SU-DHL-6 (cell line): ENCODE results near the gene GABBR2.

Experiments
- H2AFZ ChIP-seq: fragments of 200-600 bp; sonication (generic); 2 replicates; pipeline ENCODE4 v1.6.1; 2014; ENCODE audit warnings: low read depth, mild to moderate bottlenecking, moderate library complexity, mixed read lengths, antibody characterized with exemption, low read length; ENCODE audit not compliant: severe bottlenecking
- H3F3A ChIP-seq: fragments of 200-600 bp; shearing (Covaris generic); 2 replicates; pipeline ENCODE4 v1.6.0; 2016; ENCODE audit warnings: antibody characterized with exemption, mild to moderate bottlenecking; ENCODE audit not compliant: insufficient read depth
- H3K27ac ChIP-seq: fragments of 200-600 bp; sonication (generic); 2 replicates; pipeline ENCODE4 v1.5.1; 2016; ENCODE audit warnings: low read depth, mild to moderate bottlenecking, low read length, moderate library complexity, mixed read lengths
- H3K27me3 ChIP-seq: fragments of 200-600 bp; sonication (generic), shearing (Covaris generic); 2 replicates; pipeline ENCODE4 v1.6.0; 2014; ENCODE audit warnings: mild to moderate bottlenecking, low read length
- H3K36me3 ChIP-seq: fragments of 200-600 bp; sonication (generic); 2 replicates; pipeline ENCODE4 v1.6.1; 2014; ENCODE audit warnings: mild to moderate bottlenecking, low read length, mixed read lengths
- H3K4me2 ChIP-seq: fragments of 300-600, 200-600 bp; shearing (Covaris generic), sonication (generic); 2 replicates; pipeline ENCODE4 v1.6.0; 2014; ENCODE audit warnings: low read length, low read depth, mild to moderate bottlenecking; ENCODE audit not compliant: poor library complexity, severe bottlenecking
- H3K4me3 ChIP-seq: fragments of 200-600 bp; sonication (generic); 2 replicates; pipeline ENCODE4 v1.5.1; 2014; ENCODE audit warnings: antibody characterized with exemption, low read length, mild to moderate bottlenecking, mixed read lengths; ENCODE audit not compliant: insufficient read depth, poor library complexity, severe bottlenecking
- H3K79me2 ChIP-seq: fragments of 200-600 bp; sonication (generic); 2 replicates; pipeline ENCODE4 v1.6.1; 2014; ENCODE audit warnings: mild to moderate bottlenecking, low read length, moderate library complexity; ENCODE audit not compliant: insufficient read depth
- H3K9ac ChIP-seq: fragments of 200-600 bp; sonication (generic); 2 replicates; pipeline ENCODE4 v1.7.0; 2014; ENCODE audit warnings: mild to moderate bottlenecking, low read length
- H3K9me2 ChIP-seq: fragments of 200-600 bp; sonication (generic); replicated peaks from 2 replicates; pipeline ENCODE4 v1.6.1; 2014; ENCODE audit warnings: low read length; ENCODE audit not compliant: insufficient read depth
- H3K9me3 ChIP-seq: fragments of 200-600 bp; sonication (generic); 2 replicates; pipeline ENCODE4 v1.6.1; 2014; ENCODE audit warnings: low read length, mixed read lengths; ENCODE audit not compliant: insufficient read depth
- H4K20me1 ChIP-seq: fragments of 200-600 bp; sonication (generic); 2 replicates; pipeline ENCODE4 v1.6.1; 2014; ENCODE audit warnings: low read depth, mild to moderate bottlenecking, antibody characterized with exemption, low read length, moderate library complexity, mixed read lengths
- EZH2phosphoT487 ChIP-seq: fragments of 200-600 bp; sonication (generic), shearing (Covaris generic); conservative IDR thresholded peaks from 2 replicates; pipeline ENCODE4 v1.6.1; 2018; ENCODE audit warnings: mild to moderate bottlenecking, antibody characterized with exemption, low read length, moderate library complexity, mixed read lengths
- TF ChIP-seq, protein P1 (sequence below): fragments of 200-600 bp; sonication (generic); IDR thresholded peaks from one replicate; pipeline ENCODE4 v1.5.1; 2017; ENCODE audit warnings: antibody characterized with exemption, mild to moderate bottlenecking, low read length, moderate library complexity; ENCODE audit not compliant: insufficient read depth, poor library complexity, severe bottlenecking

Gene GABBR2

DNA sequence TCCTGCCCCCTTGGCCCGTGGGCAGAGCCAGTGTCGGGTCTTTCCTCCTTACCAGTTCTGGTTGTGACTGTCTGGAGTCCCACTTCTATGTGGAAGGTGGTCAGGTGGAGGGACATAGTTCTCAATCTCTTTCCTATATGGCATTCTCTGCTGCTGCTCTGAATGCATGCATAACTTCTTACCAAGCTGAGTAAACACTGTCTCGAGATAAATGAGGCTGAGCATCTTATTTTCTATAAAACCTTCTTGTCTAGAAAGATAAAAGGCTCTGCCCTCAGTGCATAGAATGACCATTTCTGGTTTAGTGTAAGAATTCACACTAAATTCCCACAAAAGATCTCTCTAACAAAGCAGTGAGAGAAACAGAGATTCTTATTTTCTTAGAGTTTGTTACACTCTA lies 347.1 kb downstream of the GABBR2 start:
- no peaks in the 10 kb centered on the region for H4K20me1 ChIP-seq
- H3K36me3 ChIP-seq = no peaks in the 10 kb centered on the region
- H3F3A ChIP-seq = no peaks in the 10 kb centered on the region
- H3K9me3 ChIP-seq = peaks cover 11% of the 10 kb centered on the region; the same call in 1 of the 2 replicates
- H3K4me2 ChIP-seq = no peak overlapping the region
- H3K9me2 ChIP-seq = no peaks in the 10 kb centered on the region
- no peak overlapping the region for H3K9ac ChIP-seq
- H3K27me3 ChIP-seq = no peaks in the 10 kb centered on the region
- H3K27ac ChIP-seq = no peak overlapping the region
- no peak overlapping the region for H2AFZ ChIP-seq
- TF ChIP-seq, protein P1, sequence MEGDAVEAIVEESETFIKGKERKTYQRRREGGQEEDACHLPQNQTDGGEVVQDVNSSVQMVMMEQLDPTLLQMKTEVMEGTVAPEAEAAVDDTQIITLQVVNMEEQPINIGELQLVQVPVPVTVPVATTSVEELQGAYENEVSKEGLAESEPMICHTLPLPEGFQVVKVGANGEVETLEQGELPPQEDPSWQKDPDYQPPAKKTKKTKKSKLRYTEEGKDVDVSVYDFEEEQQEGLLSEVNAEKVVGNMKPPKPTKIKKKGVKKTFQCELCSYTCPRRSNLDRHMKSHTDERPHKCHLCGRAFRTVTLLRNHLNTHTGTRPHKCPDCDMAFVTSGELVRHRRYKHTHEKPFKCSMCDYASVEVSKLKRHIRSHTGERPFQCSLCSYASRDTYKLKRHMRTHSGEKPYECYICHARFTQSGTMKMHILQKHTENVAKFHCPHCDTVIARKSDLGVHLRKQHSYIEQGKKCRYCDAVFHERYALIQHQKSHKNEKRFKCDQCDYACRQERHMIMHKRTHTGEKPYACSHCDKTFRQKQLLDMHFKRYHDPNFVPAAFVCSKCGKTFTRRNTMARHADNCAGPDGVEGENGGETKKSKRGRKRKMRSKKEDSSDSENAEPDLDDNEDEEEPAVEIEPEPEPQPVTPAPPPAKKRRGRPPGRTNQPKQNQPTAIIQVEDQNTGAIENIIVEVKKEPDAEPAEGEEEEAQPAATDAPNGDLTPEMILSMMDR = no peak
- H3K79me2 ChIP-seq = no peaks in the 10 kb centered on the region
- H3K4me3 ChIP-seq = no peak overlapping the region

- no peak overlapping the region for H3K4me2 ChIP-seq
Measured at GRCh38 chr9:98360176-98360708, 348.5 kb downstream of the GABBR2 start.

DNA sequence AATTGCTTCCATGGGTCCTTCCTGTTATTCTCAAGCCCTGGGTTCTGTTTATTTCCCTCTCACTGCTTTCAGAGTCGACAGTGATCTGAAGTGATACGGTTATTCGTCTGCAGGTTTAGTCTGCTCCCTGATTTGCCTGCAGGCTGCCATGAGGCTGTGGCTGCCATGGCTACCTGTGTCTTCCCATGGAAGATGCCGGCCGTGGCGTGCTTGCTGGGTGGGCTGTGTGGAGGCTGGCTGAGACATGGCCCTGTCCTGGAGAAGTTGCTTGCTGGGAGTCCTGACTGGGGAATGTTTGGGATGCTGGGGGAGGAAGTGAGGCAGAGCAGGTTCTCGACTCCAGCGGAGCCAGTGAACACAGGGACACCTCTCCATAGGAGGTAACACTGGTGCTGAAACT lies 349.2 kb downstream of the GABBR2 start:
- no peaks in the 10 kb centered on the region for H3K9me2 ChIP-seq
- TF ChIP-seq, protein P1 = no peak
- TF ChIP-seq EZH2phosphoT487 = no peak
- no peak overlapping the region for H3K4me3 ChIP-seq
- no peaks in the 10 kb centered on the region for H3K9me3 ChIP-seq
- H2AFZ ChIP-seq = no peak overlapping the region
- no peaks in the 10 kb centered on the region for H3K27me3 ChIP-seq
- H3K79me2 ChIP-seq = no peaks in the 10 kb centered on the region
- no peaks in the 10 kb centered on the region for H4K20me1 ChIP-seq
- H3K9ac ChIP-seq = no peak overlapping the region
- no peaks in the 10 kb centered on the region for H3F3A ChIP-seq
- H3K36me3 ChIP-seq = no peaks in the 10 kb centered on the region
- no peak overlapping the region for H3K27ac ChIP-seq
- no peak overlapping the region for H3K4me2 ChIP-seq

More at GRCh38 chr9:98360176-98360708, 348.5 kb downstream of the GABBR2 start:
- H3K36me3 ChIP-seq = no peaks in the 10 kb centered on the region
- H3K79me2 ChIP-seq = no peaks in the 10 kb centered on the region
- no peaks in the 10 kb centered on the region for H3K9me2 ChIP-seq
- H4K20me1 ChIP-seq = no peaks in the 10 kb centered on the region
- no peaks in the 10 kb centered on the region for H3K27me3 ChIP-seq
- no peak overlapping the region for H3K4me3 ChIP-seq
- no peak overlapping the region for H3K9ac ChIP-seq
- no peak overlapping the region for H2AFZ ChIP-seq
- TF ChIP-seq, protein P1 = no peak
- no peak for TF ChIP-seq EZH2phosphoT487
- H3K9me3 ChIP-seq = peaks cover 2% of the 10 kb centered on the region; the same call in 1 of the 2 replicates
- H3F3A ChIP-seq = no peaks in the 10 kb centered on the region
- H3K27ac ChIP-seq = no peak overlapping the region
